Testis (tissue), 2 donors: Measurements from ENCODE around the gene LRRC47.

Experiments
- CTCF ChIP-seq, 3 experiments: fragments of 450-650 bp in 2 of 3; fragments of 200-600 bp in 1 of 3; sonication (generic) in 1 of 3; IDR thresholded peaks; one replicate each; pipeline ENCODE4 v1.5.1; 2016 to 2019; ENCODE audit warnings: antibody characterized with exemption in 3 of 3, mild to moderate bottlenecking in 2 of 3, moderate library complexity in 1 of 3
- POLR2A ChIP-seq: fragments of 450-650 bp; IDR thresholded peaks from one replicate; pipeline ENCODE4 v1.6.1; 2017; ENCODE audit warnings: antibody characterized with exemption, mild to moderate bottlenecking, moderate library complexity

- TF ChIP-seq CTCF (IDR thresholded peaks at IDR 0.05) (no peak), POLR2A (no peak)
Measured at GRCh38 chr1:3821004-3821403, 24.7 kb upstream of the LRRC47 start.
